RKO (cell line): ENCODE measurements around the gene FXR1.
"Not testable (repeated sequence)": the region's sequence is repeated elsewhere in the genome, so short reads cannot be mapped to it uniquely, and the experiment has no call there.

Experiments used
- DNase-seq: peaks from one replicate; pipeline ENCODE4 v3.0.0-alpha.2; 2016; ENCODE audit warnings: low spot score

FXR1 gene

DNA sequence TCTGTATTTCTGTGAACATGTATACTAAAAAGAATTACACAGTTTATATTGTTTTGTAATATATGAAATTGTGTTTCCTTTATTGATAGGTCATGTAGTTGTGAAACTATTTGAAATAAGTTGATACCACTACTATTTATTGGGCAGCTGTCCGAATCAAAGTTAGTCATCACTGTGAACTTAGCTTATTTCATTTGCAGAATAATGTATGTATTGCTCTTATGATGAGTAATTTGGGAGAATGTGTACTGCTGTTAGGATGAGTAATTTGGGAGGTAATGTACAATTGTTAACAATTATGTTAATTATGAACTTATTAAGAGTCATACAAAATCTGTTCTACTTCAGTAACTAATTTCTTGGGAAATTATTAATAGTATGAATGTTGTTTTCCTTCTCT, 22.2 kb downstream of the FXR1 start:
- no peak for DNase-seq

DNA sequence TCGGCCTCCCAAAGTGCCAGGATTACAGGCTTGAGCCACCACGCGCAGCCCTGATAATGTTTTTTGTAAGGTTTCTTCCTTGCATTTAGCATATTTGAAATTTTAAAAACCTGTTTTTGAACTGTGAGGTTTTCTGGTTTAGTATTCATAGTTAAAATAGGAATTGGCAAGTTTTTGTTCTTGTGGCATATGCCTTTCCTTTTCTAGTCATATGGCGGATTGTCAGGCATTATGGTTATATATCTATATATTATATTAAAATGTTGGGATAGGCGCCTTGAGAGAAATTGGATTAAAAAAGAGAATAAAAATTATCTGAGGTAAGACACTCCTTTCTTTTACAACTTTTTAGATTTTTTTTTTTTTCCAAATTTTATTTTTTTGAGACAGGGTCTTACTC, 28.4 kb downstream of the FXR1 start:
- DNase-seq: no peak

DNA sequence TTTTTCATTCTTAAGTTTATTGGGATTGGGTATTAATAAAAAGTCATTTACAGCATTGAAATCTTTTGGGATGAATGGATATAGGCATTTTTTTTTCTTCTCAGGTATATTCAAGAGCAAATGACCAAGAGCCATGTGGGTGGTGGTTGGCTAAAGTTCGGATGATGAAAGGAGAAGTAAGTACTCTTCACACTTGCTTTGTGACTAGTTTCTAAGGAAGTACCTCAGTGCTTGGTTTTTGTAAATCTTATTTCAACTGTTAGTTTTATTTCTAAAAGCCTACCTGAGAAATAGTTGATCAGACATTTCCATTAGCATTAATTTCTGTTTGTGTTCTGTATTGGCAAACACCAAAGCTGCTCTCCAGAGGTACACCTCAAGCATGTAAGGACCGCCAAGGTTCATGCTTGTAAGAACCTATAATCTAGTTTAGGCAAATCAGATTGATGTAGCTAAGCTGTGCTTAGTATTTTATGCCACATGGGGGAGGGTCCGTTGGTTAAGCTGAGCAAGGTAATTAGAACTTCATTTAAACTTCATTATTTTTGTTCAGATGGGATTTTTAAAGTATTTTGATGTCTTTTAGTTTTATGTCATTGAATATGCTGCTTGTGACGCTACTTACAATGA, 35.4 kb downstream of the FXR1 start:
- no peak for DNase-seq

DNA sequence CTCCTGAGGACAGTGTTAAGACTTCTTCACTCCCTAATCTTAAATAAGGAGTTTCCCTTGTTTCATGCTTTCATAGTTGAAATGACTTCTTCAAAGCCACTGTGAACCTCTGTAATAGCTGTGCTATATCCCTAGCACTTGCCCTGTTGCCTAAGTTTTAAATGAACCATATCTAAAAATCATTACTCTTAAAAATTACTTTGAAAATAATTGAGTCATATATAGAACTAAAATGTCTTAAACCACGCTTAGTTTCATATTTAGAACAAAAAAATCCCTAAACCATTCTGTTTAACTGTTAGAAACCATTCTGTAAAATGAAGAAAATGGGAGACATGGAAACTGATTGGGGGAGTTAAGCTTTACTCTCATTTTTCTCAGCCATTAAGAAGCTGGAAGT, 47.2 kb downstream of the FXR1 start:
- no peak for DNase-seq

DNA sequence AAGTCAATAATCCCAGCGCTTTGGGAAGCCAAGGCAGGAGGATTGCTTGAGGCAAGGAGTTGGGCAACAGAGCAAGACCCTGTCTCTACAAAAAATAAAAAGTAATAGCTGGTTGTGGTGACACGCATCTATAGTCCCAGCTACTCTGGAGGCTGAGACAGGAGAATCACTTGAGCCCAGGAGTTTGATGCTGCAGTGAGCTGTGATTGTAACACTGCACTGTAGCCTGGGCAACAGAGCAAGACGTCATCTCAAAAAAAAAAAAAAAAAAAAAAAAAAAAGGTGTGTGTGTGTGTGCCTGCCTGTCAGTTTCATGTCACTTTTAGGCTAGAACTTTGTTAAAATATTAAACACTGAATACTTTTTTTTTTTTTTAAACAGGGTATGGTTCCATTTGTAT, 48.6 kb downstream of the FXR1 start:
- DNase-seq: no peak

DNA sequence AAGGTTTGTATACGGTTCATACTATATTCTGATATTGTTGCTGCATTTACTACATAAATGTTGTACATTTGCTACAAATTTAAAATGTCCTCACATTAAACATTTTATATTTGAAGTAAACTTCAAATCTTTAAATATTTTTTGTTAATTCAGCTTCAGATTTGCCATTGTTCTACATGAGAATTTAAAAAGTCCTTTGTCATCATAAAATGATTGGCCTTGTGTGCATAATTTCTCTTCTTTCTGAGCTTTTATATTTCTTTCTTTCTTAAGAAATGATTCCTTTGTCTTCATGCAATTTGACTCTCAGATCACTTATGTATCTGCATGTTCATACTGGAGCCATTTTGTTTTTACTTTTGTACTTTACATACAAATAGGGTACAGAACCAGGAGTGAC, 49.1 kb downstream of the FXR1 start:
- DNase-seq: no peak

DNA sequence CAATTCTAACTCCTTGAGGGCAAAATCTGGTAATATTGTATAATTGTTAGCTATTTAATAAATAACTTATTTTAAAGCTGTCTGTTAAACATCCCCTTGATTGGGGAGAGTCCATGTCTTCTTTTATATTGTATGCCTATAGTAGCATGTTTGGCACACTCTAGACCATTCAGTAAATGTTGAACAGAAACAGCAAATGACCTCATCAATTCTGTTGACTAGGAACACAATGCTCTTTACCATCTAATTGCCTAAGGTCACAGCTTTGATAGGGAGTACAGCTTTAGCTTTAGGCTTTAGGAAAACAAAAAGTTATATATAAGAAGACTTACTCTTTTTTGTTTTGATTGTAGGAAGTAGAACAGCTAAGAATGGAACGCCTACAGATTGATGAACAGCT, 50.1 kb downstream of the FXR1 start:
- no peak for DNase-seq

DNA sequence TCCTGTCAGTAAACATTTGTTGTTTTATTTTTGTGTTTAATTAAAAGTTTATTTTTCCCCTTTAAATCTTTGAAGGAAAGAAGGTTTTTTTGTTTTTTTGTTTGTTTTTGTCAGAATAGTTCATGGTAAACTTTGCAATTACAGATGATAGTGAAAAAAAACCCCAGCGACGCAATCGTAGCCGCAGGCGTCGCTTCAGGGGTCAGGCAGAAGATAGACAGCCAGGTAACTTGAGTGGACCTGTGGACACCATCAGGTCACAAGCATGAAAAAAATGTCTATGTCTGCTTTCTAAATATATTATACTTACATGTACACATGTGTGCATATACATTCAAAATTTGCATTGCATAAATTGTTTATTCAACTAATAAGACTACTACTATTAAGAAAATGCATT, 58.5 kb downstream of the FXR1 start:
- no peak for DNase-seq

DNA sequence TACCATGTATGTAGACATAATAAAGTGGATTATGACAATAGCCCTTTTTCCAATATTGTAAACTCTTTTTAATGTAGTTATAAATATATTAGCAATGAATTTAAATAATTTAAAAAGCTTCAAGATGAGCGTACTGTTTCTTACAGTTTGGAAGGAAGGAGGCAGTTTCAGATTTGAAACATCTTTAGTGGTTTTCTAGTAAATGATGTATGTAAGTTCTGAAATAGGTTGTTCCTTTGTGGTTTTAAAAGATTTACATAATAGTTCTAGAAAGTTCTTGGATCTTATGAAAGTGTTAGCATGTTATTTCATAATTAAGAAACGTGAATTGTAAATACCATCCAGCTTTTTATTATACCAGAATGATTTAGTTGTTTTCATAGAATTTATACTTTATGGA, 61.1 kb downstream of the FXR1 start:
- no peak for DNase-seq

DNA sequence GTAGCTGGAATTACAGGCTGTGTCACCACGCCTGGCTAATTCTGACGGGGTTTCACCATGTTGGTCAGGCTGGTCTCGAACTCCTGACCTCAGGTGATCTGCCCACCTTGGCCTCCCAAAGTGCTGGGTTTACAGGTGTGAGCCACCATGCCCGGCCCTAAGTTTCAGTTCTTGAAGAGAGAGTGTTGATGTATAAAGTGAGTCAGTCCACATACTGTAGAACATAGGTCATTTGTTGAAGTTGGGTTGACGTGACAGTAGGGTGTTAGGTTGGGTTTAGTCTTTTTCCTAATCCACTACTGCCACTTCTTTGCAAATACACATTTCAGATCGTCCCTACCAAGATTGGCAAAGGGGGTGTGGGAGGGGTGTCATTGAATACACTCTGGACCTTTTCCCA, 61.8 kb downstream of the FXR1 start:
- no peak for DNase-seq

DNA sequence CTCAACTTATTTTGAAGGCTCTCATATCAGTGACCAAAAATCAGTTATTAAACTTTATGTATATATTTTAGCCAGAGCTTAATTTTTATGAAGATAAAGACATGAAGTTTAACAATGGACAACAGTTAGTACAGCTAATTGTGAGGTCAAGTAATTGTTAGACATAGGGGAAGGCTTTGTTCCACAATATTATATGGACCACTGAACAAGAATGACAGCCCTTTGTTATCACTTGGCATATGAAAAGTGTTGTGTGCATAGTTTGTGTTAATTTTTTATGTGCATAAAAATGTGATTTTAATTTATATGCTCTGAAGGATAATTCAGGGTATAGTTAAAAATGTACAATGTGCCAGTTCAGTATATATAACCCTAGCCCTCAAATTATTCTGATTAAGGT, 65.0 kb downstream of the FXR1 start:
- no peak for DNase-seq

DNA sequence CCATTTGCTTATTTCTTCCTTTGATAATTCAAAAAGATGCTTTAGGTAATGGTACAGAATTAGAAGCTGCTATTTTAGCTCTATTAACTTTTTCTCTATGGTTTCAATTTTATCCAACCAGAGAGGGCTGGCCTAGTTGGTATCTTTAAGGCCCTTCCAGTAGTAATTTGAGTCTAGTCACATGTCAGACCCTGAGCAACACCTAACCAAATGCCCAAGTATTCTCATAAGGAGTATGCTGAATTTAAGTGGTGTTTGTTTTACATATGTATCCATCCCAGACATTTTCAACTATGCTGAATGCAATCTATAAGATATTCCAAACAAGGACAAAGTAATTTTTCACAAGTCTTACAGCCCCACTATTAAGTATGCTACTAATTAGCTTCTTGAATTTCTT, 67.5 kb downstream of the FXR1 start:
- no peak for DNase-seq

DNA sequence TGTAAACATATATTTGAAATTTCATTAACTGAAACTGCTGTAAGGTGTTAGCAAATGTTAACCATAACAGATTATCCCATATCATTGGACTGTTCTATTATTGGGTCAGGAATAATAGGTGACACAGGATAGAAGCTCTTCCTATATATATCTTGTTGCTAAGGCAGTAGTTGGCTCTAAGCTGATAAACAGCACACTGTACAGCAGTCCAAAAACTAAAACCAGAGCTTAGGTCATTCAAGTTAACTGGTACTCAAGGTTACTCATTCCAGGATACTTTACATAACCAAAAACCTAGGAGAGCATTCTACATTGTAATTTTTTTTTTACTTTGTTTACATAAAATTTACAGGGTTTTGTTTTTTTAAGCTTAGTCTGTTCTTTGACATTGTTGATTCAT, 68.1 kb downstream of the FXR1 start:
- DNase-seq: no peak

DNA sequence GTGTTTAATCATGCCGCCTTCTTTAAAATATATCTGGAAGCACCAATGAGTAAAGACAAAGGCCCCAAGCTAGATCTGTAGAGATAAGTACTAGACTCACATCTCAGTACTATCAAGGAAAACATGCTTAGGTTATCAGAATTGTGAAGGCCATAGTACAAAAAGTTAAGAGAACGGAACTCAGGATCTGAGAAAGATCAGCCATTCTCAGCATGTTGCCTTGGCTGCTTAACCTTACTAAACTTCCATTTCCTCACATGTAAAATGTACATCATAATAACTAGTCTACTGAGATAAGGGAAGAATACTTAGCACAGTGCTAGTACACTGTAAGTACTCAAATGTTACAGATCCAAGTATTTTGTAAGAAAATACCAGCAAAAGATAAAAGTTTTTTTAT, 69.4 kb downstream of the FXR1 start:
- DNase-seq: no peak

DNA sequence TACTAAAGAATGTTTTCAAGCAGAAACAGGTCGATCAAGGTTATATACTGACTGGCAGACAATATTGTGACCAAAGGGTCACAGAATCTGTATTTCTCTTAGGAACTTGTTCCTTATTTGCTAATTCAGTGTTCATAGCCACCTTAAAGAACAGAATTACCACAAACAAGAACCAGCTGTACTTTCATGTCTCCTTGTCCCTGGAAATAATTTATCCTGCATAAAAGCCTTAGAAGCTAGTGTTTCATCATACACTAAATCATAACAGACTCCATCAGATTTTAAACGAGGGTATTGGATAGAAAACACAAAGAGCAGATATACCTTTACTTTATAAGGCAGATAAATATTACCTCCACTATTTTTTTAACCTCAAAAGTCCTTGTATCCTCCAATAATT, 70.7 kb downstream of the FXR1 start:
- DNase-seq: no peak

DNA sequence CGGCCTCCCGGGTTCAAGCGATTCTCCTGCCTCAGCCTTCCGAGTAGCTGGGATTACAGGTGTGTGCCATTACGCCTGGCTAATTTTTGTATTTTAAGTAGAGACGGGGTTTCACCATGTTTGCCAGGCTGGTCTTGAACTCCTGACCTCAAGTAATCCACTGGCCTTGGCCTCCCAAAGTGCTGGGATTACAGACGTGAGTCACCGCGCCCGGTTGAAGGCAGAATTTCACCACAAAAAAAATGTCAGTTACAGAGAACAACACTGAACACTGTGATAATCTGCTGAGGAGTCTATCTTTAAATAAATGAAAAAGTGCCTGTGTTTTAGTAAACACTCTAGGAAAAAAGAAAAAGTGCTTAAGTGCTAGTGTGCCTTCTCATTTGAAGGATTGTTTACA, 73.9 kb downstream of the FXR1 start:
- not testable (repeated sequence) for DNase-seq

DNA sequence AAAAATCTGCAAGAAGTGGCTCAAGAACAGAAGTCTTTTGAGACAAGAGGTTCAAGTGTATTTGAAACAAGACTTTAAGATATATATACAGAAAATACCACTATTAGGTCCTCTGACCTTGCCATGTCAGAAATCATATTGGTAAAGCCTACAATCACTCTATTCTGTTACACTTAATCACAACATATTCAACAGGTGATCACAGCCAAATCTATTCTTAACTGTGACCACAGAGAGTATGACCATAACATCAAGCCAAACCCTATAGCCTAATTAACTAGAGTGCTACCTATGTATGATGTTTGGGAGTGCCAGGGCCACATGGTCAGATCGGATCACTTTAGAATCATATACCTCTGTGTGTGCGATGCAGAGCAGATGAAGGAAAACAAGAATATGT, 74.9 kb downstream of the FXR1 start:
- DNase-seq: no peak

DNA sequence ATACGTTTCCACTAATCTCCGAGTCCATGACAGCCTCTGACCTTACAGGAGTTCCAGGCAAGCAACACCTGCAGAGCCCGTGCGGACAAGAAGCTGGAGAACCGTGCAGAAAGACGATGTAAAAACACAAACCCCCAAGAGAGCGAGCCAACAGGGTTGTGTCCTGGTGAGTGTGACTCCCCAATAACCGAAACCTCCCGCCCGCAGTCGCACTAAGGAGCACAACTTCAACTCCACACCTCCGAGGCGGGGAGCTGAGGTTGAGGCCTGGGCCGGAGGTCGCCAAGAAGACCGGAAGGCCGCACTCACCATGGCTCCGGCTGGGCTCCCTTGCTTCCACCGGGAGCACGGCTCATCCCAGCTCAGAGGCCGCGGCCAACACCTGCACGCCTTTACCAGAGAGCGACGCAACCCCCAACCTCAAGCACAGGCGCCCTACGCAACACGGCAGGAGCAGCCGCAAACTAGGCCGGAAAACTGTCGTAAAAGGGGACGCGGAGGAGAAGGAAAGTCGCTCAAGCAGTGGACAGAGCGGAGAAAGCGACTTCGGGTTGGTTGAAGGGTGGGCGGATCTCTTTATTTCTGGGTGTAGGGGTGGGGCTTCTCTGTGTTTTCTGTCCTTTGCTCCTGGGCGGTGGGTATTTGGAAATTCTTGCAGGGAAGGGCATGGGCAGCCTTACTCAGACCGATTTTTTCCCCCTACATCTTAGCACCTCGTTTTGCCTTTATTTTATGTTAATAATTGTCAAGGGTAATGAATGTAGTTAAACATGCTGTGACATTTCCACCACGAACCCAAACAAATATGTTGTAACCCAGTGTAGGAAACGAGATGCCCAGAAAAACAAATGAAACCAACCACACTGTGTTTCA, 77.1 kb downstream of the FXR1 start, which contains the start of gene DNAJC19:
Gene DNAJC19, minus strand, starts transcription at position 446 of the 873 bp plus-strand sequence. Its CDS starts 134 bp downstream, at position 312.
- peak; percentile 96 for DNase-seq

DNA sequence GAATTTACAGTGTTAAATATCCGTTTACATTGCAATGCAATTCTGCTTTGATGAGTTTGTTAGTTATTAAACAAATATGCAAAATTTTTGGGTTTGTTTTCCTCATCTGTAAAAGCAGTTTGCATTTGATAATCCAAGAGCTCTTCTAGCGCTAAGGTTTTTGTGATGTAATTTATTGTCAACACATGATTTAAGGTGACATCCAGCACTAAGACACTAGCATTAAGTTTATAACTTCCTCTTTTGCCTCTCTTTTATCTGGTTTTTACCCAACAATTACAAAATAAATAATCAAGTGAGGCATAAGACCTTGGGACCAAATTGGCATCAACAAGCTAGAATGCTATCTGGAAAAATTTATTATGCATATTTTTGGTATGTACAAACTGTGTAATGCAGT, 78.0 kb downstream of the FXR1 start:
- no peak for DNase-seq

DNA sequence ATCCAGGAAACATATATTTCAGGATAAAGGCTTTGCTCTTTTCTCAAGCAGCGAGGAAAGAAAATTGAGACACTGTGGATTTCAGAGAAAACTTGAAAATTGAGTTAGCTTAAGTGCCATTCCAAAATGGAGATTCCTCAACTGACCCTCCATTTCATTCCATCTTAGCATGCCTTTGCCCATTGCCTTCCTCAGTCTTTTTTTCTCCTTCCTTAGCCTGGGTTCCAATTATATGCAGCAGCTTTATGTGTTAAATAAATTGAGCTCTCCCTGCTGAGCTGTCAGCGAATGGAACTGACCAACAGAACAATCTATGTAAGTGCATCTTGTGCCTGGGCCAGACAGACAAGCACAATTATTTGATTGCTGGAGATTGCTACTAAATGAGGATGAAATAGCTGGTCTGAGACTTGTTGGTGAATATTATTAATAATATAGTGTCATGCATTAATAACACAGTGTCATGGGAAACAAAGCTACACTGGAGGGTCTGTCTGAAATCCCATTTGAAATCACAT, 84.0 kb downstream of the FXR1 start:
- DNase-seq: no peak

DNA sequence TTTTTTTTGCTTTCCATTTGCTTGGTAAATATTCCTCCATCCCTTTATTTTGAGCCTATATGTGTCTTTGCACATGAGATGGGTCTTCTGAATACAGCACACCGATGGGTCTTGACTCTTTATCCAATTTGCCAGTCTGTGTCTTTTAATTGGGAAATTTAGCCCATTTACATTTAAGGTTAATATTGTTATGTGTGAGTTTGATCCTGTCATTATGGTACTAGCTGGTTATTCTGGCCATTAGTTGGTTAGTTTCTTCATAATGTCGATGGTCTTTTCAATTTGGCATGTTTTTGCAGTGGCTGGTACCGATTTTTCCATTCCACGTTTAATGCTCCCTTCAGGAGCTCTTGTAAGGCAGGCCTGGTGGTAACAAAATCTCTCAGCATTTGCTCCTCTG, 89.9 kb downstream of the FXR1 start:
- not testable (repeated sequence) for DNase-seq

DNA sequence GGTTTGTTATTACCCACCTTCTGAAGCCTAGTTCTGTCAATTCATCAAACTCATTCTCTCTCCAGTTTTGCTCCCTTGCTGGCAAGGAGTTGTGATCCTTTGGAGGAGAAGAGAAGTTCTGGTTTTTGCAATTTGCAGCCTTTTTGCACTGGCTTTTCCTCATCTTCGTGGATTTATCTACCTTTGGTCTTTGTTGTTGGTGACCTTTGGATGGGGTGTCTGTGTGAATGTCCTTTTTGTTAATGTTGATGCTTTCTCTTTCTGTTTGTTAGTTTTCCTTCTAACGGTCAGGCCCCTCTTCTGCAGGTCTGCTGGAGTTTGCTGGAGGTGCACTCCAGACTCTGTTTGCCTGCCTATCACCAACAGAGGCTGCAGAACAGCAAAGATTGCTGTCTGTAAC, 91.0 kb downstream of the FXR1 start:
- not testable (repeated sequence) for DNase-seq

DNA sequence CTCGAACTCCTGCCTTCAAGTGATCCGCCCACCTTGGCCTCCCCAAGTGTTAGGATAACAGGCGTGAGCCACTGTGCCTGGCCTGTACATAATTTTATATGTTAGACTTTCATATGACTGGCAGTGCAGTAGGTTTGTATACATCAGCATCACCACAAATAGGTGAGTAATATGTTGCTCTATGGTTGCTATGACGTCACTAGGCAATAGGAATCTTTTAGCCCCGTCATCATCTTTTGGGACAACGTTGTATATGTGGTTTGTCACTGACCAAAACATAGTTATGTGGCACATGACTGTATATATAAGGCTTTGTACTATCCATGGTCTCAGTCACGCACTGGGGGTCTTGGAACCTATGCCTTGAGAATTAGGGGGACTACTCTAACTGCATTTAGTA, 94.1 kb downstream of the FXR1 start:
- peak; percentile 48 for DNase-seq

DNA sequence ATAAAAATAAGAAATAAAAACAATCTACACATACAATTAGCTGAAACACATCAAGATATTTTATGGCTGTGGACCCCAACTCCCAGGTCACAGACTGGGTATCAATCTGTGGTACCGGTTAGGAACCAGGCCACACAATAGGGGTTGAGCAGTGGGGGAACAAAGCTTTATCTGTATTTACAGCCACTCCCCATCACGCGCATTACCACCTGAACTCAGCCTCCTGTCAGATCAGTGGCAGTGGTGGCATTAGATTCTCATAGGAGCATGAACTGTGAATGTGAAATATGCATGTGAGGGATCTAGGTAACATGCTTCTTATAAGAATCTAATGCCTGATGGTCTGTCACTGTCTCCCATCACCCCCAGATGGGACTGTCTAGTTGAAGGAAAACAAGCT, 94.8 kb downstream of the FXR1 start:
- DNase-seq: no peak
